DMS153 treated with DMSO at 0.1 percent for 48 hours (cell line): ENCODE results near the gene BHLHA9.
"Not testable (repeated sequence)": the region's sequence is repeated elsewhere in the genome, so short reads cannot be mapped to it uniquely, and the experiment has no call there.

Experiments used
- DNase-seq: peaks from one replicate; lab custom pipeline; 2025; ENCODE audit not compliant: unreplicated experiment; lab: John Stamatoyannopoulos, UW

BHLHA9 gene

DNA sequence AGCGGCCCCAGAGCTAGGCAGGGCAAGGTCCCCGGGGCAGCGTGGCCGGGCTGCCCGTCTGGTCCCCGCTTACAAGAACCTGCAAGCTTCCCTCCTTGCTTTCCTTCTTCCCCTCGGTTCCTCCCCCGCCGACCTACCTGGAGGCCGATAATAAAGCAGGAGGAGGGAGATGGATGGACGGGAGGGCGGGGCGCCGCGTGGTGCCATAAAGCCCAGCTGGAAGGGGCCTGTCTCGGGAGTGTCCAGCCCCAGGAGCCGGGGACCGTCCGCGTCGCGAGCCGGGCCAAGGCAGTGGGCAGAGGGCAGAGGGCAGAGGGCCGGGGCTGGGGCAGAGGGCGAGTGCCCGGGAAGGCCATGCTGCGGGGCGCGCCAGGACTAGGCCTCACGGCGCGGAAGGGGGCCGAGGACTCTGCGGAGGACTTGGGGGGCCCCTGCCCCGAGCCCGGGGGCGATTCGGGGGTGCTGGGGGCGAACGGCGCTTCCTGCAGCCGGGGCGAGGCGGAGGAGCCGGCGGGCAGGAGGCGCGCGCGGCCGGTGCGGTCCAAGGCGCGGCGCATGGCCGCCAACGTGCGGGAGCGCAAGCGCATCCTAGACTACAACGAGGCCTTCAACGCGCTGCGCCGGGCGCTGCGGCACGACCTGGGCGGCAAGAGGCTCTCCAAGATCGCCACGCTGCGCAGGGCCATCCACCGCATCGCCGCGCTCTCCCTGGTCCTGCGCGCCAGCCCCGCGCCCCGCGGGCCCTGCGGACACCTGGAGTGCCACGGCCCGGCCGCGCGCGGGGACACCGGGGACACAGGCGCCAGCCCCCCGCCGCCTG, at the start of gene BHLHA9:
BHLHA9 (plus strand) TSS at position 235 of the 820 bp plus-strand sequence; CDS start at position 355, 120 bp downstream.
- DNase-seq: no peak

DNA sequence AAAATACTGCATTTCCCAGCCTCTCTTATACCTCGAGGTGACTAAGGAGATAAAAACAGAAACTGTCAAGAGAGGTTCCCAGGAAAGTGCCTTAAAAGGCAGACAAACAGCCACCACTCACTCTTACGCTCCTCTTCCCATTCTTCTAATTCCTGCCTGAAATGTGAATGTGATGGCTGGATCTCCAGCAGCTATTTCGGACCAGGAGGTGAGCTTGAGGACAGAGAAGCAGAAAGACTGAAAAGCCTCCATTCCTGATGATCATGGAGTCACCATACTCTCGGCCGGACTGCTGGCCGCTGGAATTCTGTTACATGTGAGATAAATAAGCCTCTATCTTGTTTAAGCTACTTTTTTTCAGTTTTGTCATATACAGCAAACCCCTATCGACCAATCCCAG, 49.0 kb upstream of the BHLHA9 start:
- no peak for DNase-seq

DNA sequence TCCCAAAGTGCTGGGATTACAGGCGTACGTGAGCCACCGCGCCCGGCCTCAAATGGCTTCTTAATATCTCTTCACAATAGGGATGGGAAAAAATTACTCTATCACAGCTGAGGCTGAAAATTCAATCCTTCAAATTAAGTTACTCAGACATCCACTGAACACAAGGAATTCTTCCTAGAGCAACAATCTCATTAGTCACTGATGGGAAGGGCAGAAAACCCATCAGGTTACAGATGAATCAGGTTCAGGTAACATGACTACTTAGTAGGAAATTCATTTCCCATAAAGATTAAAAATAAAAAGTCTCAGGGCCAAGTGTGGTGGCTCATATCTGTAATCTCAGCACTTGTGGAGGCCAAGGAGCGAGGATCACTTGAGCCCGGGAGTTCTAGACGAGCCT, 47.9 kb upstream of the BHLHA9 start:
- no peak for DNase-seq

DNA sequence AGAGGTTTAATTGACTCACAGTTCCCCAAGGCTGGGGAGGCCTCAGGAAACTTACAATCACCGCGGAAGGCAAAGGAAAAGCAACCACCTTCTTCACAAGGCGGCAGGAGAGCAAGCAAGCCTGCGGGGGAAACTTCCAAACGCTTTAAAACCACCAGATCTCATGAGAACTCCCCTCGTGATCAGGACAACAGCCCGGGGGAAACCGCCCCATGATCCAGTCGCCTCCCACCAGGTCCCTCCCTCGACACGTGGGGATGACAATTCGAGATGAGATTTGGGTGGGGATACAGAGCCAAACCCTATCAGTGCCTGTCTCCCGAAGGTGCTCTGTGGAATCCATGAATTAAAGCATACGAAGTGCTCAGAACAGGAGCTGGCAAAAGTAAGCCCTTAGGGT, 46.6 kb upstream of the BHLHA9 start:
- DNase-seq: no peak

DNA sequence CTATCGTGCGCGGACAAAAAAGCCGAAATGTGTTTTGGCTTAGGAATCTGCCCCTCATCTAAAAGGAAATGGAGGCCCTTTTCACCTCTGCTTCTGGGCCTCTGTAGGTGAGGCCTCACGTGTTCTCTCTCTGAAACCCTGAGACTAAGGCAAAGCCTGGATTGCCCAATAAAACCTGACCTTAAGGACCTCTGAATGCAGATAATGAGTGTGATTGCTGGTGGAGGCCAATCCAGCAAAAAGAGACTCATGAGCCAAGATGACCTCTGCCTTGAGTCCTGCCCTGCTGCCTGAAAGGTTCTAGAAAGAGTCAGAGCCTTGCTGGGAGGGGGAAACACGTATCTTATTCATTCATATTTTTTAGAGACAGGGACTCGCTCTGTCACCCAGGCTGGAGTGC, 45.9 kb upstream of the BHLHA9 start:
- no peak for DNase-seq

DNA sequence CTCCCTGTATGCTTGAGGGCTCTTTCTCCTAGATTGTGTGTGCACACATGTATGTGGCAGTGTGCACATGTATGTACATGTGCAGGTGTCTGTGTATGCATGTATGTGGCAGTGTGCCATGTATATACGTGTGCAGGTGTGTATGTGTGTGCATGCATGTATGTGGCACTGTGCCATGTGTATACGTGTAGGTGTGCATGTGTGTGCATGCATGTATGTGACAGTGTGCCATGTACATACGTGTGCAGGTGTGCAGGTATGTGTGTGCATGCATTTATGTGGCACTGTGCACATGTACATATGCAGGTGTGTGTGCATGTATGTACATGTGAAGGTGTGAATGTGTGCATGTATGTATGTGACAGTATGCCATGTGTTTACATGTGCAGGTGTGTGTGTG, 43.9 kb upstream of the BHLHA9 start:
- no peak for DNase-seq

DNA sequence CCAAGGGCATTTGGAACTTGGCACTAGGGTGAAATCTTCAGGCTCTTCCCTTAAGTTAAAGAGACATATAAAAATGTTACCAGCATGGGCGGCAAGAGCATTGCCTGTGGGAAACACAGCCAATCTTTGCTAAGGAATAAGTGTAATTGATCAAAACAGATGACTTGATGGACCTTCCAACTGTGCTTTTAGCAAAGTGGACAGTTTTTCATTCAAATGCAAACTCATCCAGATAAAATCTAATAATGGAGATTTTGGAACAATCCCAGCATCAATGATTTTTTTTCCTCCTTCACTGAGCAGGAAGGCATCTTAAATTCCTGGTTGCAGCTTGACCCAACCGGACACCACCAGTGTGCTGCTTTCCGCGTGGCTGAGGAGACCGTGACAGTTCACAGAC, 42.9 kb upstream of the BHLHA9 start:
- DNase-seq: no peak

DNA sequence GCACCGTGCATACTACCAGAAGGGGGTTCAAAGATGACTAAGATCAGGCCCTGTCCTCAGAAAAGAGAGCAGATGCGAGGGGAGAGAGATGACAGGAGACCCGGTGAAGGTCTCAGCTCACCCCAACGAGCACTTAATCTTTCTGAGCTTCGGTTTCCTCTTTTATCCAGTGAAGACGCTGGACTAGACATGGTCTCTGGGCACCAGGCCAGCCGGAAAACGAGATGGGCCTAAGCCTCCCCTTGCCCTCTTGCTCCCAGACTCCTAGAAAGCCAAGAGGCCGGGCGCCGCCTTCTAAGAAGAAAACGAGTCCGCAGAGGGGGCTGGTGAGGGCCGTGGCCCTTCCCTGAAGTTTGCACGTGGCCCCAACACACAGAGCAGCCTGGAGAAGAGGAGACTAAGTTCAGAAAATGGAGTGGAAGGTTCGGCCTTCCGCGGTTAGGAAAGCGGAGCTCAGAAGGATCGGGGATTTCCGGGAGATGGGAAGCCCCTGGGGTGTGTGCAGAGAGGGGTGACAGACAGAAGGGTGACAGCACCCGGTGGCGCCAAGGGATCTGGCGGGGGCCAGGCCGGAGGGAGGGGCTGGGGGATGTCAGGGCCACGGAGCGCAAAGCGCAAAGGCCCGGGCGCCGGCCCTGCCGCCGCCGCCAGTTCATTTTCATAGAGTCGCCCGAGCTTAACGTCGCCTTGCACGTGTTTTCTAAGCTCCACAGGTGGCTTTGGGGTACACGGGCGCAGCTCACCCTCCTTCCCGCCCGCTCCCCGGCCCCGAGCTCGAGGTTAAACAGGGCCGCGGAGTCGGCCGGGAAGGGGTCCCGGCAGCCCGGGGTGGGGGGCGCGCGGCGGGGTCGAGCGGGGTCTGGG, 42.1 kb upstream of the BHLHA9 start:
- no peak for DNase-seq

DNA sequence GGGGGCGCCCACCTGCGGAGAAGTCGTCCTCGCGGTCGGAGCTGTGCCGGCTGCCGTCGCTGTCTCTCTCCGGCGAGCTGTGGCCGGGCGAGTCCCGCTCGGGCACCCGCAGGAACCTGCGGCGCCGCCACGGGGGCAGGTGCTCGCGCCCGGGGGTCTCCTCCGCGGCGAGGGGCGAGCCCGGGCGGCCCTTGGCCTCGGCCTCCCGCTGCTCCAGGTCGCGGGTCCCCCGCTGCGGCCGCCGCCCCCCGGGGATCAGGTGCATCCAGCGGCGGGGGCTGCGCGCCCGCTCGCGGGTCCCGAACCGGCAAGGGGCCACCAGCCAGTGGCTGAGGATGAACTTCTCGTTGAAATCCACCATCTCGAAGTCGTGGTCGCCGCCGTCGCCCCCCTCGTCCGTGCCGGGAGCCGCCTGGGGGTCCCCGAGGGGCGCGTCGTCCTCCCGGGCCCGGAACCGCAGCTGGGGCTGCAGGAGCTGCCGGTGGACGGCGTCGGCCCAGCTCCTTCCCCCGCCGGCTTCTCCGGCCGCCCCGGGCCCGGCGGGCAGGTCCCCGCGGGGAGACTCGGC, 41.4 kb upstream of the BHLHA9 start:
- no peak for DNase-seq

DNA sequence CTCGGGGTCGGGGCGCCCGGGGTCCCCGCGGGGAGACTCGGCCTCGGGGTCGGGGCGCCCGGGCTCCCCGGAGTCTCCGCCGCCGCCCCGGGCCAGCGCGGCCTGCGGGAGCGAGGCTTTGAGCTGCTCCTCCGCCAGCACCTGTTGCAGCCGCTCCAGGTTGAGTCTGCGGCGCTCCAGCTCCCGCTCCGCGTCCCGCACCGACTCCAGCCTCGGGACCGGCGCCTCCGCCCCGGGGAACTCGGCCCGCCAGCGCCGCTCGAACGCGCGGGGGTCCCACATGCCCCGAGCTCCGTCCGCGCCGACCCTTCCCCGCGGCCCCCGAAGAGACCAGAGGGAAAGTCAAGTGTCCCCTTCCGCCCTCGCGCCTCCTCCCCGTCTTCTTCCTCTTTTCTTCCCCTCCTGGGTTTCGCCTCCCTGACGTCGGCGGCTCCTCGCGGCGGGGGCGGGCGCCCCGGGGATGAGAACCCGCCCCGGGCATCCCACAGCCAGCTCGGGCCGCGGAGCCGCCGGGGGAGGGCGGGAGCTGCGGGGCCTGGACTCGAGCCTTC, 40.8 kb upstream of the BHLHA9 start:
- DNase-seq: no peak

DNA sequence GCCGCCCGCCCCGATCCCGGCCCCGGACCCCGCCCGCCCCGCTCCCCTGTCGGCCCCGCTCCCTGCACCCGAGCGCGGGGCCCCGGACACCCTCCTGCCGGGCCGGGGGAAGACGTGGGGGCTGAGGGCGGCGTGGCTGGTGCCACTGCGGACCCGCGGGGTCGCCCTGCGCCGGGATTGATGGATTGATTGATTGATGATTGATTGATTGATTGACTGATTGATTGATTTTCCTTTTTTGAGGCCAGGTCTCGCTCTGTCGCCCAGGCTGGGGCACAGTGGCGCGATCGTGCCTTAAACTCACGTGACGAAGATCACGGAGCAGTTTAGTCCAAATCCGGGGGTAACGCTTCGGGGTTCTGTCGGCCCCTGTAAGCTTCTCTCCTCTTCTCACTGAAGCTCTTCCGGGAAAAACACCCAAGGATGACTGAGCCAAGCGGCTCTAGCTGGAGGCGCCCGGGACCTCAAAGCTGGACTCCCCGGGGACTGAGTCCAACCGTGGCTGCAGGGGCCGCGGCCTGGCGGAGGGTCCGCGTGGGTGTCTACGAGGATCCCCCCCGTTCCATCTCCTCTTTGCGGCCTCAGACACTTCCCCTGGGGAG, 40.2 kb upstream of the BHLHA9 start:
- no peak for DNase-seq

DNA sequence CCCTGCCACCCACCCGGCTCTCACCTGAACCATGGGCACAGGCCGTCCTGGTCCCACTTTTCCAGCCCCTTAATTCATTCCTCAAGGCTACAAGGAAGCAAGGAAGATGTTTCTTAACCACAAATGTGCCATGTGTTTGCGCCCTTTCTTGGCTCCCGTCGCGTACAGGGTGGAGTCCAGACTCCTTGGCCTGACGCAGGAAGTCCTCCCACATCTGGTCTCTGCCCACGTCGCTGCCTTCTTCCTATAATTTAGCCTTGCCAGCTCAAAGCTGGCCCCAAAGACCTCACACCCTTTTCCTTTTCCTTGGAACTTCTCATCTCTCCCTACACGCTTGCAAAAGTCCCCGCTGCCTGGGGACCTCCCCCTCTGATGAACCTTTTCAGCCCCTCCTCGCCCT, 38.8 kb upstream of the BHLHA9 start:
- no peak for DNase-seq

DNA sequence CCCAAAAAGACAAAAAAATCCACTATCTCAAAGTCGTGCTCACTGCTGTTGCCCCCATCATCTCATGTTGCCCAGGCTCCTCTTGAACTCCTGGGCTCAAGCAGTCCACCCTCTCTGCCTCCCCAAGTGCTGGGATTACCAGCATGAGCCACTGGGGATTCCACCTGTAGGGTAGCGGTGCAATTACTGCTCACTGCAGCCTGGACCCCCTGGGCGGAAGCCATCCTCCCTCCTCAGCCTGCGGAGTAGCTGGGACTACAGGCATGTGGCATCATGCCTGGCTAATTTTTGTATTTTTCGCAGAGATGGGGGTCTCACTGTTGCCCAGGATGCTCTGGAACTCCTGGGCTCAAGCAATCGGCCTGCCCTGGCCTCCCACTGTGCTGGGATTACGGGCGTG, 37.9 kb upstream of the BHLHA9 start:
- DNase-seq: no peak

DNA sequence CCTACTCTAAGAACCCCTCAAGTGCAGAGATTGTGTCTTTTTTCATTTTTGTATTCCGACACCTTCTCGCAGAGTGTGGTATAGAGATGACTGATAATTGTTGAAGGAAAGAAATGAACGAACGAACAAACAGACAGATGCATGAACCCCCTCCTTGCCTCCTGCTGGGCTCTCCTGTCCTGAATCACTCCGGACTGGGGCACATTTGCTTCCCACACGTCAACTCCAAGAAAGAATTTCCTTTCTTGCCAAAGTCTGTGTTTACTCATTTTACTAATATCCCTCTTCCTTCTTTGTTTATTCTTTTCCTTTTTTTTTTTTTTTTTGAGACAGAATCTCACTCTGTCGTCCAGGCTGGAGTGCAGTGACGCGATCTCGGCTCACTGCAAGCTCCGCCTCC, 37.5 kb upstream of the BHLHA9 start:
- no peak for DNase-seq

DNA sequence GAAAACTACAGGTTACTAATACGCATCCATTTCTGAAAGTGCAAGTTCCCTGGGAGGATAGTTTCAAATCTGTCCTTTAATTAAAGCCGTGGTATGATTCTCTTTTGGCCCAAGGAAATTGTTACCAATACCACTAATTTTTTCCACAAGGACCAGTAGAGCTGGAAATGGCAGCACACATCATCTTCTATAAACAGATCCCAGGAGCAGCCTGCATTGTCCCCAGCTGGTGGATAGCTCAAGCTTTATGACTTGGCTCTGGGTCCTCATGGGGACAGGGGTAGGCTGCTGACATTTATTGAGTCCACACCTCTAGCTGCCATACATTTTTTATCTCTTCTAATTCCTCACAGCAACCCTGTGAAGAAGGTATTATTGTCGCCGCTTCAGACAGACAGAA, 35.8 kb upstream of the BHLHA9 start:
- no peak for DNase-seq

DNA sequence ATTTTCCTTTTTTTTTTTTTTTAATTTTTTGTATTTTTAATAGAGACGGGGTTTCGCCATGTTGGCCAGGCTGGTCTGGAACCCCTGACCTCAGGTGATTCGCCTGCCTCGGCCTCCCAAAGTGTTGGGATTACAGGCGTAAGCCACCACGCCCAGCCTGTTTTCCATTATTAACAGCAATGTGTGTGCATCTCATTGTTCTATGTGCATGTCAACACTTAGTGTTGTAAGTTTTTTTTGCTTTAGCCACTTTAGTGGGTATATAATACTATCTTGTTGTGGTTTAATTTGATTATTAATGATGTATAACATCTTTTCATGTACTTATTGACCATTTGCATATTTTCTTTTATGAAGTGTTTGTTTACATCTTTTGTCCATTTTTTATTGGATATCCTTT, 32.8 kb upstream of the BHLHA9 start:
- no peak for DNase-seq

DNA sequence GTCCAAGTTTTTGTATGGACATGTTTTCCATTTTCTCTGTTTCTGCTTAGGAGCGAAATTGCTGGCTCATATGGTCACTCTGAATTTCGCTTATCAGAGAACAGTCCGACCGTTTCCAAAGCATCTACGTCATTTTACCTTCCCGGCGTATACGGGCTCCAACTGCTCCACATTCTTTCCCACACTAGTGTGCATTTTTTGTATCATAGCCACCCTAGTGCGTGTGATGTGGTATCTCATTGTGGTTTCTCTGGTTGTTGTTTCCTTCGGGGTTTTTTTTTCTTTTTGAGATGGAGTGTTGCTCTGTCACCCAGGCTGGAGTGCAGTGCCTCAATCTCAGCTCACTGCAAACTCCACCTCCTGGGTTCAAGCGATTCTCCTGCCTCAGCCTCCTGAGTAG, 31.0 kb upstream of the BHLHA9 start:
- no peak for DNase-seq

DNA sequence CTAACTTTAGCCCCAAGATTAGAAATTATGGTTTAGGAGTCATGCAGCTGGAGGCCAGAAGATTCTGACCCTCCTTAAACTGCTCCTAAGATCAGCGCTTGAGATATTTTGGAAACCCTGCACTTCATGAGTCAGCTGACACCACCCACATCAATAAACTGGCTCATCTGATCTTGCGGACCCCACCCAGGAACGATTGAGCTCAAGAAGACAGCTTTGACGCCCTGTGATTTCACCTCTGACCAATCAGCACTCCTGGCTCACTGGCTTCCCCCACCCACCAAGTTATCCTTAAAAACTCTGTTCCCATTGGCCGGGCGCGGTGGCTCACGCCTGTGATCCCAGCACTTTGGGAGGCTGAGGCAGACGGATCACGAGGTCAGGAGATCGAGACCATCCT, 29.8 kb upstream of the BHLHA9 start:
- DNase-seq: not testable (repeated sequence)

DNA sequence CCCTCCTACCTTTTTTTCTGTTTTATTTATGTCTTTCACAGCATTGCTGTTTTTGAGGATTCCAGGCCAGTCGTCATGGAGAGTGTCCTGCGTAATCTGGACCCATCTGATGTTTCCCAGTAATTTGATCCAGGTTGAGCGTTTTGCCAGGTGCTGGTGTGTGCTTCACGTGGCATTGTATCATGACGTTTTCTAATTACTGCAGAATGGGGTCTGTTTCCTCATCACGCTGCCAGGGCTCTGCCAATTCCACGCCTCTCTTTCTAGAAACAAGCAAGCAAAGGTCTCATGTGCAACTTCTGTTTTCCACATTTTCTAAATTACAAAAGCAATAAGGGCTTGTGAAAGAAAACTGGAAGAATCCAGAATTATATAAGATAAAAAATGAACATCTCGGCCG, 28.3 kb upstream of the BHLHA9 start:
- DNase-seq: no peak

DNA sequence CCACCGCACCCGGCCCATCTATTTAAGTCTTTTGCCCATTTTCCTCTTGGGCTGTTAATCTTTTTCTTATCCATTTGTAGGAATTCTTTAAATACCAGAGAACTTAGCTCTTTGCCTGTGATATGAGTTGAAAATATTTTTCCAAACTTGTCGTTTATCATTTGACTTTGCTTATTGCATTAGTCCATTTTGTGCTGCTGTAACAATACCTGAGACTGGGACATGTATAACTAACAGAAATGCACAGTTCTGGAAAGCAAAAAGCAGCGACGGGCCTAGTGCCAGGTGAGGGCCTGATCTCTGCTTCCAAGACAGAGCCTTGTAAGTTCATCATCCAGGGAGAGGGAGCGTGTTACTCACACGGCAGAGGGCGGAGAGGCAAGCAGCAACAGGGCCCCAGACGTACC, 25.6 kb upstream of the BHLHA9 start:
- DNase-seq: no peak

DNA sequence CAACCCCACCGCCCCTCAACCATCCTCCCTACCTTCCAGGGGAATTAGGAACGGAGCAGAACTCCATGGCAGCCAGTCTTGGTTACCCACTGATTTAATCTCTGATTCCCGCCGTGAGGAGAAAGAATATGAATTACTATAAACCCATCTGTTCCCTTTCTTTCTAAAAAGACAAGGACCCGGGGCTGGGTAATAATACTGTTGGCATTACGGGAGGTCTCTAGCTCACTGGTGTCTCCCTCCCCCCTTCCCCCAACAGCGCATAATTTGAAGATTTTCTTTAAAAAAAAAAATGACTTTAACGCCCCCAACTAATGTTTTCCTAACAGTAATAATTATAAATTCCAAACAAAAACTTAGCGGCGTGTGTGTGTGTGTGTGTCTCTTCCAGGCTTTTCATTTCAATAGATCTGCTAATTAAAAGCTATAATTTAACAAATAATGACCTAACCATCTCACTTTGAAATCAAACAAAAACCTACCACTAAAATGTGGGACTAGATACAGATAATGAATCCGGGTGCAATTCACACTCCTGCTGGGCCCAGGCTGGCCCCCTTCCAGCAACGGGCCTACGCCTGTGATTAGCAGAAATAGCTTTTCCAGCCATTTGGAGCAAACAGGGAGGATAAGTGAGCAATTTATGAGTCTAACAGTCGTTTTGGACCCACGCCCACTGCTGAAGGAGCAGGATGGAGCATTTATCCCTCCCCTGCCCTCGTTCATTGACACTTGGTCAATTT, 18.2 kb upstream of the BHLHA9 start:
- DNase-seq: no peak
